Measurements from ENCODE around the gene ANKRD6. TPM values are rescaled to one million over a fixed set of nuclear protein-coding genes. Genes with fewer than 3 reads are reported as not detected.

The ANKRD6 gene
- total and polyA plus RNA-seq, 3 donors from 2014 or later, result 20.9 to 52.8 (median 29.8) TPM

- no peak overlapping the region for H3K27ac ChIP-seq
- no peaks in the 10 kb centered on the region for H3K4me1 ChIP-seq
- no peak for TF ChIP-seq POLR2A (IDR thresholded peaks at IDR 0.05)
- TF ChIP-seq CTCF (IDR thresholded peaks at IDR 0.05), result no peak
- WGBS, 2 donors, result 94 to 97% methylated on average over 4 of the region's 4 CpGs
- no peaks in the 10 kb centered on the region for H3K9me3 ChIP-seq
- H3K27me3 ChIP-seq, result no peaks in the 10 kb centered on the region
- no peak overlapping the region for H3K4me3 ChIP-seq
- intact Hi-C loops (cut with DNase I; ENCODE audit: low total_unique reads), result no loop called here
- H3K36me3 ChIP-seq (ENCODE audit: low read depth, missing control alignments), result no peaks in the 10 kb centered on the region
- DNase-seq, result no peak
Measured at GRCh38 chr6:89662659-89663223, 229.8 kb downstream of the ANKRD6 start.

DNA sequence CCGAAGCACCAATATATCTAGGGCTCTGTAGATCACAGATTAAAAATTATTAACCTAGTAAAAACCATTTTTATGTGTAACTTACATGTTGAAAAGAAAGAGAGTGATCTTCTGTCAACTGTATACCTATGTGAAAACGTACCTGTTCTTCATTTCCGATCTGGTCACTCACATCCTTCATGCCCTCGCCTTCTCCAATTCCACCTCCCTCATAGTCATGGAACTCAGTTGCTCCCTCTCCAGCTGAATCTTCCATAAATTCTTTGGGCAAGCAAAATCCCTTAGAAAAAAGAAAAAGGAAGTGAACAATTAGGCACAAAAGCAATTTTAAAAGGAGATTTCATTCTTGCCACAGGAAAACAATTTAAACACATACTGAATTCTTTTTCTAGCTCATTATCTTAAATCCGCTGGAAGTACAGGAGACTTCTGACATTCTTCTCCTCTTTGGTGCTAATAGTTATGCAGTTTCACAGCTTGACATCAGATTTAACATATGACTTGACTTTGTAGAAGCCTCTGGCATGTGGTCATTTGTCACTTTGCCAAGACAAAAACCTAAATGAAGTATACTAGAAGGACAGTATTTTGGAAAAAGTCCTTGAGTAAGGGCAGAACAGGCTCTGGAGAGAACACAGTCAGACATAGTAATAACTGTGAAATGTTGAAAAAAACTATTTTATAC, 235.1 kb downstream of the ANKRD6 start:
- DNase-seq, result no peak
- H3K36me3 ChIP-seq (ENCODE audit: low read depth, missing control alignments), result no peaks in the 10 kb centered on the region
- no peaks in the 10 kb centered on the region for H3K27me3 ChIP-seq
- intact Hi-C loops (cut with DNase I; ENCODE audit: low total_unique reads), result no loop called here
- TF ChIP-seq POLR2A (IDR thresholded peaks at IDR 0.05) (no peak), CTCF (IDR thresholded peaks at IDR 0.05) (no peak)
- H3K9me3 ChIP-seq, result no peaks in the 10 kb centered on the region
- no peak overlapping the region for H3K4me3 ChIP-seq
- 83 to 92% methylated on average over 5 of the region's 5 CpGs for WGBS, 2 donors
- no peak overlapping the region for H3K27ac ChIP-seq
- H3K4me1 ChIP-seq, result peaks cover 12% of the 10 kb centered on the region

DNA sequence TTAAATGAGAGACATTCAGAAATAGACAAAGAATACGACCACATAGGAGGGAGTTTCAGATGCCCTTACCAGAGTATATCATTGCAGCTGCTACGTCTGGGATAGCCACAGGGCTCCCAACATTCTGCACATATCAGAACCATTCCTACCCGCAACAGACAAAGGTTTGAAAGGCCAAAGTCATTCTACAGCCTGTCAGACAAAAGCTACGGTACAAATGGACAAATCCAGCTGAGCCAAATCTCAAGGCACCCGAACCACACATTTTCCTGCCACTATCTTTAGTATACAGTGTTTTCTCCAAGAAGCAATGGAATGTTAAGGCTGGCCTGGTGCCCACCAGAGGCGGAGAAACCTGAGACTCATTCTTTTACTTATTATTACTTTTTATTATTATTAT, 236.1 kb downstream of the ANKRD6 start:
- Histone ChIP-seq H3K9me3 (no peaks in the 10 kb centered on the region), H3K4me3 (no peak overlapping the region), H3K27ac (no peak overlapping the region), H3K36me3 (ENCODE audit: low read depth, missing control alignments) (no peaks in the 10 kb centered on the region), H3K4me1 (peaks cover 12% of the 10 kb centered on the region), H3K27me3 (no peaks in the 10 kb centered on the region)
- TF ChIP-seq POLR2A (IDR thresholded peaks at IDR 0.05) (no peak), CTCF (IDR thresholded peaks at IDR 0.05) (no peak)
- intact Hi-C loops (cut with DNase I; ENCODE audit: low total_unique reads), result no loop called here
- no peak for DNase-seq
- 28 to 45% methylated on average over 6 of the region's 6 CpGs for WGBS, 2 donors

DNA sequence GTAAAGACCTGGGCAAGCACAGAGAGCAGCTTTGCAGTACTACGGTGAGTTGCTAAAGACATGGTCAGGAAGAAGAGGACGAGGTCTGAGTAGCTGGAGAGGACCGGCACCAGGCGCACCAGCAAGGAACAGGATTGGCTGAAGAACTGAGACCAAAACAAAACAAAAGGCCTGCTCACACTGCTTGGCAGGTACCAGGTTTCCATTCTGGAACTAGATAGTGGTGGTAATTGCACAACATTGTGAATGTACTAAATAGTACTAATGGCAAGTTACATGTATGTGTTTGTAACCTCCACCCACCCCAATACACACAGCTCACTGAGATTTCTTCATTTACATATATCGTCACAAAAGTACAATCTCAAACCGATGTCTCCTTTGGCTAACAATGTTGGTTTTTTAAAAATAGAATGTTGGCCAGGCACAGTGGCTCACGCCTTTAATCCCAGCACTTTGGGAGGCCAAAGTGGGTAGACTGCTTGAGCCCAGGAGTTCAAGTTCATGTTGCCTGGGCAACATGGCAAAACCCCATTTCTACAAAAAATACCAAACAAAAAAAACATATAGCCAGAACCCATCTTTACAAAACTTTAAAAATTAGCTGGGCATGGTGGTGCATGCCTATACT, 238.1 kb downstream of the ANKRD6 start:
- Histone ChIP-seq H3K27me3 (no peaks in the 10 kb centered on the region), H3K4me3 (no peak overlapping the region), H3K36me3 (ENCODE audit: low read depth, missing control alignments) (no peaks in the 10 kb centered on the region), H3K4me1 (peaks cover 15% of the 10 kb centered on the region), H3K9me3 (no peaks in the 10 kb centered on the region), H3K27ac (no peak overlapping the region)
- intact Hi-C loops (cut with DNase I; ENCODE audit: low total_unique reads), result no loop called here
- WGBS, 2 donors, result 85 to 89% methylated on average over 7 of the region's 7 CpGs
- TF ChIP-seq POLR2A (IDR thresholded peaks at IDR 0.05) (no peak), CTCF (IDR thresholded peaks at IDR 0.05) (no peak)
- DNase-seq, result no peak
